CD4-positive, alpha-beta T cell treated with Interleukin-15 for 4 hours (primary cell): ENCODE measurements around the gene SPTB.
"Not testable (repeated sequence)": the region's sequence is repeated elsewhere in the genome, so short reads cannot be mapped to it uniquely, and the experiment has no call there.

Experiments
- DNase-seq: peaks from one replicate; pipeline ENCODE4 v3.0.0-alpha.2; 2020; ENCODE audit warnings: low spot score

SPTB gene

DNA sequence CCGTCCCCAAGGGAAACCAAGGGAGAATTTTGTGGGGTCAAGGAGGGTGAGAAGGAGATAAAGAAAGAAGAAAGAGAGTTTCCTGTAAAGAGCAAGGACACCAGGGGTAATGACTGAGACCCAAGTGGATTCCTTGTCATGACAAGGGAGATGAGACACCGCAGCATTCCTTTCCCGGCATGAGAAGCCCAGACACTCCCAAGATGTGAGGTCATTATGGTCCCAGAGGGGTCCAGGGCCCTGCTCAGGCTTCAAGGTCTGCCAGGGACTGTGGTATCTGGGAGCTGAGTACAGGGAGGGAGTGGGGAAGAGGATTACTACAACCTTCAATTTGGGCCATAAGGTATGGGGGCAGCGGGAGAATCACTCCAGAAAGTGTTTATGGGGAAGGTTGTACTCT, 58.1 kb downstream of the SPTB start:
- DNase-seq, result no peak

DNA sequence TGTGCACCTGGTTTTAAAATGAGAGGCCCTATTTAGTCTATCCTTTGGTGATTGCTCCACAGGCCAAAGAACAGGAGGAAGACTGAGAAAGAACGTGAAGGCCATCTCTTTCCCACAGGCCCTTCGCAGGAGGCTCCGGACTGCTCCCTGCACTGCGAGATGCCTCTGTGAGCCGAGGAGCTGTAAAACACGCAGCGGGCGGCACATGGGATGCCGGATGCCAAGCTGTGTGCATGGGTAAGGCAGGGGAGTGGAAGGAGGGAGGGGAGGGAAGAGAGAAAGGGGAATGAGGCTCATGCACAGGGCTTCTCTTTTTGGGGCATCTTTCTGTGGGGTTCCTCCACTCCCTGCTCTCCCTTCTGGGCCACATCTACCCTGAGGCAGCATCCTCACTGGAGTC, 61.6 kb downstream of the SPTB start:
- DNase-seq, result no peak

DNA sequence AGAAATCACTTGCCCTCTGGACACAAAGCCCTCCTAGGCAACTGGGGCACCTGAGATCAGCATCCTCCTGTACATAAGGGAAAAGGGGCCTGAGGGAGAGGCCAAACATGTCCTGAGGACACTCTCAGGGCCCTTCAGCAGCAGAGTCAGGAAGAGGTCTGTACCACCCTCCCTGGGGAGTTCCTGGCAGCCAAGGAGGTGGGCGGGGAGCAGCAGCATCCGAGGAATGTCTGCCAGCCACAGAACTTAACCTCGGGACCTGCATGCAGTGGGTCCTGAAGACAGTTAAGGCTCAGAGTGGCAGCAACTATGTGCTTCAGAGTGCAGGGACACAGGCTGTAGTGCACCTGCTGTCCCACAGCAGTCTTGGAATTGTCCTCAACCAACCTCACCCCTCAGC, 62.1 kb downstream of the SPTB start:
- DNase-seq, result no peak

DNA sequence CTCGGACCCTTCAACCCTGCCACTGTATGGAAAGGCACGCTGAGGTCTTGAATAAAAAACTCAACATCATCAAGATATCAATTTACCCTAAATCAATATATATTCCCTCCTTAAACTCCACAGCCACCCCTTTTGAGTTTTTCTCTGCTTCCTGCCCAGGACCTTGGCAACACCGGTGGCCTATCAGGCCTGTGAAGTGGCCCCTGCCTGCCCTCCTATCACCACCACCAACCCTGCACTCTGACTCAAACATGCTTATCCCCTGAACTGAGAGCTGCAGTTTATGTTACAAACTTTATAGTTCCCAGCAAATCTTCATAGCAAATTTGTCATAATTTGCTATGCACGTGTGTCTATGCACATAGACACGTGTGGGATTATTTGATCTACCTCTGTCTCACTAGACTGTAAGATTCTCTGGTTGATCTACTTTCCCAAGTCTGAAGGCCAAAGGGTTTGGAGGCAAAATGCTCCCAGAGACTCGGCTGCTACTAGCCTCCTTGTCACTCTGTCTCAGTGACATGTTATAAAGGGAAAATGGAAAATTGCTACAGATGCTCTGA, 63.4 kb downstream of the SPTB start:
- DNase-seq, result no peak

DNA sequence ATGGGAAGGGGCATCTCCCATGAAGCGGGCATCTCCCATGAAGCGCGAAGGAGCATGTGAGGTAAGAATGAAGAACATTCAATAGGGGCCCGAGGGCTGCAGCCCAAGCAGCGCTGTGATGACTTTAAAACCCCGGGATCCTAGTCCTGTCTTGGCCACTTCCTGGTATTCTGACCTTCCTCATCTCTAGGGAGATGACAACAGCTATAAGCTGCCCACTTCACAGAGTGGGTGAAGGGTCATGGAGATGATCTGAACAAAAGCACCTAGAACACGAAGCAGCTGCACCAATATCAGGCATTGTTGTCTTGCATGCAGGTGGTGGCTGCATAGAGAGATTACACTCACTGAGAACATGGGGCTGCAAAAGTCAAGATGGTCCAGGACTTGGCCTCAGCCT, 64.5 kb downstream of the SPTB start:
- DNase-seq, result no peak

DNA sequence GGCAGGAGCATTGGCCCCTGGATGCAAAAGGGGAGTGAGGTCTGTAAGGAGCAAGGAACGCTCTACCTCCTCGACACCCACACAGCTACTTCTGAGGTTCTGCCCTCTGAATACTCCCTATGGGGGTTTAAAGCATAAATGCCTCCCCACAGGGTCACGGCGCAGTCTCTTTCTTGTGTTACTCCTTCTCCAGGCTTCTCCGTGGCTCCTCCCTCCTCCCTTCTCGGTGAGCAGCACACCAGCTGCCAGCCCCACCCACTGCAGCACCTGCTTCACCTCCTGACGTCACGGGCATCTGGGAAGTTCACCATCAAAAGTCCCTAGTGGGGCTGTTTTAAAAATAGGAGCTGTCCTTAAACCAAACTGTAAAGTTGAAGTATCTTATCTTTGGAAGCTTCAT, 67.3 kb downstream of the SPTB start:
- peak; percentile 5 for DNase-seq

DNA sequence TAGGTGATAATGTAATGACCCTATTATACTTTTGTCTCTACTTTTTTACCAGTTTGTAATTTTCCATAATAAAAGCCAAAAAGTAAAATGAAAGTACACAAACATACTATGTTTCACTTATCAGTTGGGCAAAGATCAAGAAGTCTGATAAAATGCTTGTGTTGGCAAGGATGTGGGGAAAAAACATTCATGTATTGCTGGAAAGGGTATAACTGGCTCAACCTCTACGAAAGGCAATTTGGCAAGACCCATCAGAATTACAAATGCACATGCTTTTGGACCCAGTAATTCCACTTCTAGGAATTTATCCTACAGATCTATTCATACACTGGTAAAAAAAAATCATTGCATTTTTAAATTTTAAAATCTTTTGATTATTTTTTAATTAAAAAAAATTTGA, 68.0 kb downstream of the SPTB start:
- no peak for DNase-seq

DNA sequence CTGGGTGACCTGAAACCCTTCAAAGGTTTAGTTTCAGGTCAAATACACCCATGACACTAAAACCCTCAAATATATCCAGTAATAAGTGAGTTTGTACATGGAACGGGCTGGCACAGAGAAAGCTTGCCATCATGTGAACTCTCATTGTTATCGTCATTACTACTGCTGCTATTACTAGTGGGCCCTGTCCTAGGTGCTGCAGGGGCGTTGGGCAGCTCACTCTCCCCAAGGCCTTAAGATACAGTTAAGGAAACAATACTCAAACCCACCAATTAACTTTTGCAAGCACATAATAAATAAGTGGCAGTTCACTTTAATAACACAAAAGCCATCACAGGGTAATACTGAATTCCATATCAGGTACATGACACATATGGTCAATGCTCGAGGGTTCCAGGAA, 71.3 kb downstream of the SPTB start:
- DNase-seq, result no peak

DNA sequence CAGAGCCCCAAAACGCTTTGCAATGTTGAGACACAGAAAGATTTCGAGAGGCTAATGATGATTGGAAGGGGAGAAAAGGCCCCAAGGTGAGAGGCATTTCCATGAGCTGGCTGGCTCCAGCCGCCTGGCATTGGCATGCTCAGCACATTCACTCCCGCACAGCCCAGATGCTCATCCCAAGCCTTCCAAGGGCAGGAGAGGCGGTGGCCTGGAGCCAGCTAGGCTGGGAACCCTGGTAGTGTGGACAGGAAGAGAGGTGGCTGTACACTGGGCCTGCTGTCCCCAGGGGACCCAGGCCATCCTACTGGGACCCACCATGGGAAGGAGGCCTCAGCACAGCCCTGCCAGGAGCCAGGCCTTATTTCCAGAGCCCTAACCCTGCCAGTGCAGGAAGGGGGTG, 72.2 kb downstream of the SPTB start:
- DNase-seq, result no peak

DNA sequence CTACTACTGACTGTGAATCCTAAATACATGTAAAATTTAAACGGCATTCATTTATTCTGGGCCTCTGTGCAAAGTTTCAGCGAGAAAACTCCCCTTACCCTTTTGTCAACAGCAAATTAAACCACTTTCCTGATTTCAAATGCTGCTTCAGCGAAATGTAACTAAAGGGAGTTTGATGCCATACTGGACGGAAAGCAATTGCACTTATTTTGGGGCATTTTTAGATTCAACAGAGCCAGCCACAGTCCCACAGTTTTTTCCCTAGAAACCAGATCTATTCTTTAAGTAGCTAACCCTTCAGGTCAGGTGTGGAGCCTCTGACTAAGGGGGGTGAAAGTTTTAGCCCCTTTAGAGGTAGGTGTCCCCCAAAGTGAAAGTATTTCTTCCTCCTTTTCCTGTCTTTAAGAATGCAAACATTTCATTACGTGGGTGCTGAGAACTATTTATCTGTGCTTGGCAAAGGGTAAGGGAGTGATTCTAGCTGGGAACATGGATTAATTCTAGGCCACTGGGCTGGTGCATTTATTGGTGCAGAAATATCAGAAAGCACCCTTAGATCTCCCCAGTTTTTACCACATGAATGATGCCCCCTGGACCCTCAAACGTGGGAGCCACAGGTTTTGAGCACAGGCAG, 72.7 kb downstream of the SPTB start:
- no peak for DNase-seq

DNA sequence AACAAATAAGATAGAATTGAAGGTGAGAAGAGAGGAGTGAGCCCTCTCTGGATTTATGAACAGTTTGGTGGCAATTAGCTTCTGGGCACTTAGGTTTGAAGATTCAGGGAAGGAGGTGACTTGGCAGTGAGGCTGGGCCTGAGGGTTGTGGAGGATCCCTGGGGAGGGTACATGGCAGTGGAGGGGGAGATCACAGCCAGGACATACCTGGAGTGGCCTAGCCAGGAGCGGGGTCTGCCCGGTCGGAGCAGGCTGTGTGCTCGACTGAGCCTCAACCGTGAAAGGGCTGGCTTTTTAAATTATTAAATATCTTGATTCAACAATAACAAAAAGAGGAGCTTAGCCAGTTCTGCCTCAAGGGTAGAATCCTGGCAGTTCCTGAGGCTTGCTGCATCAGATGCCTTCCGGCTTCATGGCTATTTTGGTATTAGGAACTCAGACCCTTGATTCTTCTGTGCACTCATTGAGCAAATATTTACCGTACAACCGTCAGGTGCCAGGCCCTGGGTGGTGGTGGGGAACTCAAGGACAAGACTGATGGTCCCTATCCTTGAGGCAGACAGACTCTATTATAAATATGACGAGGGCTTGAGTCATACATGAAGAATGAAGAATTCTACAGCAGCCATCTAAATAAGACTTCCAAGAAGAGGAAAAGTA, 73.4 kb downstream of the SPTB start:
- no peak for DNase-seq

DNA sequence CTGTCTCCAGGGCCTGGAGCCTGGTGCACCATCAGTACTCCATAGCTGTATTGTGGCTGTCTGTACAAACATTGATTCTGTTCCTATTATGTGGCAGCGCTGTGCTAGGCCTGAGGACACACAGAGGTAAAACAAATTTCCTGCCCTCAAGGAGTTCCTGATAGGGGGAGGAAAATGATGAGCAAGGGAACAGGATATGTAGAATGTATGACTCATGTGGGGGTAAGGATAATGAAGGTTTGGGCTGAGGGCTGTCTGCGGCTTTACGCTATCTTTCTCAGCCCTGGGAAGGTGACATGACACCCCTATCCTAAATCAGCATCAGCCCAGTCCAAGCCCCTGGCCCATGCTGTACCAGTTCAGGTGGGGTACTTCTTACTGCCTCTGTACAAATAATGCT, 74.1 kb downstream of the SPTB start:
- DNase-seq, result not testable (repeated sequence)

DNA sequence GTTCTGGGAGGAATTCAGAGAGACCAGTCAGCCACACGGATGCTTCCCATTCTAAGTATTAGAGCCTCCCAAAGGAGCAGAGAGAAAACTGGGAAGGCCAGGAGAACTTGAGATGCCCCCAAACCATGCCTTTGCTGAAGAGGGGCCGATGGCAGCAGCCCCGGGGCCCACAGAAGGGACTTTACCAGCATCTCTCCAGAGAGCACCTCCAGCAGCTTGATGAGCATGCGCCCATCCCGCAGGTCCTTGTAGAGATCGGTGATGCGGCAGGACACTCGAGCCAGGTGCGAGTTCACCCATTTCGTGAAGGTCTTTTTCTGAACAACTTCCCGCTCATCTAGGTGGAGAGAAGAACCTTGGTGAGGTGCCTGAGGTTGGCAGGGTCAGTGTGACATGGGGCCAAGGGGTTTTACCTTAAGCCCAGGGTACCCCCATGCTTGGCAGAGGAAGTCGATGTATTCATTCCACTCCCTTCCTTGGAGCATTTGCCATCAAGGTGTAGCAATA, 74.9 kb downstream of the SPTB start:
- no peak for DNase-seq

DNA sequence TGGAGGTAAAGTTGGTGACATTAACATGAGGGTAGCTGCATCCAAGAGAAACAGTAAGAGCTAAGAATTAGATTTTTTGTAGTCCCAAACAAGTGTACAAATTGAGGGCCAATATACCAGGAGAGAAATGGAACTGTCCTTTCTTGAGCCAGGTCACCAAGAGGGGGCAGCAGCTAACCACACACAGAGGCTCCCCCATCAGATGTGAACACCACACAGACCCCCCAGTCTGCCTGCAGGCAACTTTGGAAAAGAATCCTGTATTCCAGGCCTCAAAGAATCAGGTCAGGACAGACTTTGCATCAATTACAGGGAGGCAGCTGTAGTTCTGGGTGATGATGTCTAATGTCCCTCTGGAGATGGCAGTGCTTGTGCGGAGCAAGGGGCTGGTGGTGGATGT, 77.9 kb downstream of the SPTB start:
- DNase-seq, result no peak

DNA sequence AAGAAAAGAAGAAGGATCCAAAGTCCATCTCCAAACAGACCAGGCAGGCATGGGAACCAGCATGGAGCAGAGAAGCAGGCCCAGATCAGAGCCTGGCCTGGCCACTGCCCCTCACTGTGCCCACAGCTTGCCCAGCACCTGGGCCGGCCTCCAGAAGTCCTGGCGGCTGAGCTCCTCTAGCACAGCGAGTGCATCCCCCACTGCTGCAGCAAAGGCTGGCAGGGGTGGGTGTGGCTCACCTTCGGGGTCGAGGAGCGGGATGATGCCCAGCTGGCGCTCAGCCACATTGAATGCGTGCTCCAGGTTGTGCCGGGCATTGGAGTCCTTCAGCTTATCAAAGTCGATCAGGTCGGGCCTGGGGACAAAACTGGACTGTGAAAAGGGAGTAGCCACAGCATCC, 78.7 kb downstream of the SPTB start:
- DNase-seq, result no peak

DNA sequence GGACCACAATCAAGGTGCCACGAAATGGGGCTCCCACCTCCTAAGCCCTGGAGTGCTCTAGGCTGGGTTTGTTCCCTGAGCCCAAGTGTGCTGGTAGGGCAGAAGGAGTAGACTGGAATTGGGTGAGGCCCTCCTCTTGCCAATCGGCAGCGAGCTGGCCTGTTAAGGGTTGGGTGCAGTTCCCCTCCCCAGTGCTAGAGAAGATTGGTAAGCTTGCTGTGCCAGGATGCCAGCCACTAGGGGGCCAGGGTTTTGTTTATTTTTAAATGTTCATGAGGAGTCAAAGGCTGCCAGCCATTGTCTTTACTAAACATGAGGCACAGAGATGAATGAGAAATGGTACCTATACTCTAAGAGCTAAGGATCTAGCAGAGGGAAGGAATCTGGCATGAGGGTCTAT, 79.7 kb downstream of the SPTB start:
- peak; percentile 1 for DNase-seq

DNA sequence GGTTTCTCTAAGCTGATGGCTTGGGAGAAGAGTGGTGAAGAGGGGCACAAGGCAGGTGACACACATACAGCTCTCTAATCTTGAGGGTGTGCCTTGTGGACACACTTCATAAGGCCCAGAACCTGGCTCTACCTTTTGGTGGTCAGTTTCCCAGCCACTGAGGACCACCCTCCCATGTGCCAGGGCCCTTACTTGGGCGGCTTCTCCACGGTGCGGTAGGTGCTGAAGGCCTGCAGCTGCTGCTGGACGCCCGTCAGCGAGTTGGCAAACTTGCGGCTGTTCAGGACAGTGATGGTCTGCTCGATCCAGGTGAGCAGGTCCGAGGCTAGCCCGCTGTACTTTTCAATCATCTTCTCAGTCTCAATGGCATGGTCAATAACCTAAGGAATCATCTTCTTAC, 80.2 kb downstream of the SPTB start:
- DNase-seq, result no peak

DNA sequence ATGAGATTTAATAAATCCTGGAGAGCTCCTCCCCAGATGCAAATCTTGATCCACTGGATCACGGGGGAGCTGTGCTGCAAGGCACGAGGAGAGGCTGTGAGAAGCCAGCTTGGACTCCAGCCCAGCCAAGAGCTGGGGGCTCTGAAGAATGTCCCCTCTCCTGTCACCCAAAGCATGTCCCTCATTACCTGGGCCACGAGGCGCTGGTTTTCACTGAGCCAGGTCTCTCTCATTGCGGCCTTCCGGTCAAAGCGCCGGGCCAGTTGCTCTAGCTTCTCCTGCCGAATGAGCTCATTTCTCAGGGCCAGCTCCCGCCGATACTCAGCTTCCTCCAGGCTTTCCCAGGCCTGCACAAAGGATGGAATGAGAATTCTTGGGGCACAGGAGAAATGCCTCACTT, 83.3 kb downstream of the SPTB start:
- no peak for DNase-seq

DNA sequence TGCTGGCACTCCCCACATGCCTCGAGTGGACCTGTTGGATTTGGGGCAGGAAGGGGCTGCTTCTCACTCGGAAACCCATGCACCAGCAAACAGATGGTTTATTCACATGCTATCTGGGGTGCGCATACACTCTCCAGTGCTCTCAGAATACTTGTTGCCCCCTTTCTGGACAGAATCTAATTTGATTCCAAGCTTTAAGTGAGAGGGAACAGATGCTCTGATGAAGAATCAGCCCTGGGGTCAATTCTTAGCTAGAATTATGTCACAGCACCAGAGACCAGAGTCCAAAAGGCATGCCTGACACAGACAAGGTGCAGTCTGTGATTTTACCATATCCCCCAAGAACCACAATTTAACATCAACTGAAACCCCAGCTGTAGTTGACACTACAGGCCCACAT, 83.8 kb downstream of the SPTB start:
- no peak for DNase-seq

DNA sequence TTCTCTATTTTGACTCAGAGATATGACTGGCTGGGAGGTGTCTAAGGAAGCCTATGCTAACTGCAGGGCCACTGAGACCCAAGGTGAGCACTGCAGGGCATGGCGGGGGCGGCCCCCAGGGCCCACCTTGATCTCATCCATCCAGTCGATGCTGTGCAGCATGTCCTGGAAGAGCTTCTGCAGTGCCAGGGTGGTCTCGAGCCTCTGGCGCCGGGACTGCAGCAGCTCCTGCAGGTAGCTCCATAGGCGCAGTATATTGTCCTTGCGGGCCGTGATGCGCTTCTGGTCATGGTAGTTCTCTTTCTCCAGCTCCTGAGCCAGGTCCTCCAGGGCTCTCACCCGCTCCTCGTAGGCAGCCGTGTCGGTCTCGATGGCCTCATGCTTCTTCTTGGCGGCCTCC, 84.5 kb downstream of the SPTB start:
- DNase-seq, result no peak

DNA sequence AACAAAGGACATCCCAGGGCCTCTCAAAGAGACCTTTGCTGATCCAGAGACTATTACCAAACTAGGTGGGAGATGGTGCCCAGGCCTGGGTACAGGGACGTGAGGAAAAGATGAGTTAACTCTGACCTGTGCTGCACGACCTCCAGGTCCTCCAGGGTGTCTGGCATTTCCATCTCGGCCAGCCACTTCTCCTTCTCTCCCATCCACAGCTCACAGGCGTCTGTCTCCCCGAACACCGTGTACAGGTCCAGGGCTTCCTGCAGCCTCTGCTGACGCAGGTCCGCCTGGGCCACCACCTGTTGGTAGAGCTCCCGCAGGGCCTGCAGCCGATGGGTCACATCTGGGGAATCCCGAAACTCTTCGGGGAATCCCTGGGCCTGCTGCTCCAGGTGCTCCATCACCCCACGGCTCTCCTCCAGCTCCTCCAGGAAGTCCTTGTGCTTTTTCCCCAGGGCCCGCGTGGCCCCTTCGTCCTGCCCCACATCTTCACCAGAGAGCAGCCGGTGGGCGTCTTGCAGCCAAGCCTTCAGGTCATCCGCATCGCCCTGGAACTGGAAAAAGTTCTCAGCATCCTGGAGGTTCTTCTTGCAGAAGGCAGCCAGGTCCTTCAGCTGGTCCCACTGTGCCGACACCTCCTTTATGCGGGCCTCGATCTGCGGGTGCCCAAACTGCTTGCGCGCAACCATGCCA, 86.7 kb downstream of the SPTB start:
- DNase-seq, result no peak

DNA sequence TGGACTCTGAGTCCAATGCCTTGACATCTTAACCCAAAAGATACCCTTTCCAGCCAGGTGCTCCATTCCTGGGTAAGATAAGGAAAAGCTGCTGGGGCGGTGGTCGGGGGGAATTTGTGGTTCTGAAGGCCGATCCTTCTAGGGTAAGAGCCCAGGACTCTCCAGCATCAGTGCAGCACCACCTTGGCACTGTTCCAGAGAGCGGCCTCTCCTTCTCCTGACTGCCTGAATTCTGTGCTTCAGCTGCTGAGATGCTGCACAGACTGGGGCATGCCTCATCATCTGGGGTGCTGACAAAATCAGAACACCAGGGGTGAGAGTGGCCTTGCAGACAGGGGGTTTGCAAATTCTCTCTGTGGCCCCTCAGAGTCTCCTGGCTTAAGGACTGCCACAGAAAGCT, 87.5 kb downstream of the SPTB start:
- DNase-seq, result no peak

DNA sequence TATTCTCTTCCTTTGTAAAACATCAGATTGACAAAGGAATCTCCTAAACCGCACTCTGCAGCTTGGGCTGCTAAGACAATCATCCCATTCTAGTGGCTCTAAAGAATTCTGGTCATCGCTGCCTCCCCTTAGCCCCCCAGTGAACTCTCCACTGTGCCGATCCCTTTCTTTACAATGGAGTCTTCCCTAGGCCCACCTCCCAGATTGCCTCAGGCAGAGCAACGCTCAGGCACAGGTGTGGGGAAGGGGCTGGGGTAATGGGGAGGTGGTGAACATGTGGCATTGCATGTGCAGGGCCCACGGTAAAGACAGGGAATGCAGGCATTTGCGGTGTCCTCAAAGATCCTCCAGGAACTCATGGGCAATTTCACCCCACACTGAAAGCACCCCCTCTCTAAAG, 89.2 kb downstream of the SPTB start:
- no peak for DNase-seq
